Parathyroid adenoma (tissue), 2 donors: ENCODE data around the gene NOTUM.

Experiments used
- H2AFZ ChIP-seq: fragments of 300-600 bp; sonication (generic); one replicate; pipeline ENCODE4 v1.7.0; 2017; ENCODE audit warnings: antibody characterized with exemption, mild to moderate bottlenecking
- H3K27ac ChIP-seq: fragments of 300-600 bp; sonication (generic); one replicate; pipeline ENCODE4 v1.7.0; 2017
- H3K27me3 ChIP-seq: fragments of 300-600 bp; sonication (generic); one replicate; pipeline ENCODE4 v1.7.0; 2017; ENCODE audit warnings: low read length; ENCODE audit not compliant: control insufficient read depth, insufficient read depth
- H3K36me3 ChIP-seq: fragments of 300-600 bp; sonication (generic); one replicate; pipeline ENCODE4 v1.7.0; 2017; ENCODE audit warnings: low read length; ENCODE audit not compliant: control insufficient read depth, insufficient read depth
- H3K4me1 ChIP-seq: fragments of 300-600 bp; sonication (generic); one replicate; pipeline ENCODE4 v1.7.0; 2017; ENCODE audit warnings: control low read depth
- H3K4me2 ChIP-seq: fragments of 300-600 bp; sonication (generic); one replicate; pipeline ENCODE4 v1.7.0; 2017; ENCODE audit warnings: low read length
- H3K4me3 ChIP-seq: fragments of 300-600 bp; sonication (generic); one replicate; pipeline ENCODE4 v1.7.0; 2017; ENCODE audit warnings: low read depth, low read length
- H3K79me2 ChIP-seq: fragments of 300-600 bp; sonication (generic); one replicate; pipeline ENCODE4 v1.7.0; 2017; ENCODE audit warnings: control low read depth
- H3K9ac ChIP-seq: fragments of 300-600 bp; sonication (generic); one replicate; pipeline ENCODE4 v1.7.0; 2017; ENCODE audit warnings: mild to moderate bottlenecking
- H3K9me3 ChIP-seq: fragments of 300-600 bp; sonication (generic); one replicate; pipeline ENCODE4 v1.7.0; 2017; ENCODE audit warnings: low read length; ENCODE audit not compliant: control insufficient read depth
- TF ChIP-seq, protein P1 (sequence below): fragments of 300-600 bp; sonication (generic); IDR thresholded peaks from one replicate; pipeline ENCODE4 v1.7.0; 2017; ENCODE audit warnings: antibody characterized with exemption, mild to moderate bottlenecking
- donor health status: primary hyperparathyroidism.

The NOTUM gene

DNA sequence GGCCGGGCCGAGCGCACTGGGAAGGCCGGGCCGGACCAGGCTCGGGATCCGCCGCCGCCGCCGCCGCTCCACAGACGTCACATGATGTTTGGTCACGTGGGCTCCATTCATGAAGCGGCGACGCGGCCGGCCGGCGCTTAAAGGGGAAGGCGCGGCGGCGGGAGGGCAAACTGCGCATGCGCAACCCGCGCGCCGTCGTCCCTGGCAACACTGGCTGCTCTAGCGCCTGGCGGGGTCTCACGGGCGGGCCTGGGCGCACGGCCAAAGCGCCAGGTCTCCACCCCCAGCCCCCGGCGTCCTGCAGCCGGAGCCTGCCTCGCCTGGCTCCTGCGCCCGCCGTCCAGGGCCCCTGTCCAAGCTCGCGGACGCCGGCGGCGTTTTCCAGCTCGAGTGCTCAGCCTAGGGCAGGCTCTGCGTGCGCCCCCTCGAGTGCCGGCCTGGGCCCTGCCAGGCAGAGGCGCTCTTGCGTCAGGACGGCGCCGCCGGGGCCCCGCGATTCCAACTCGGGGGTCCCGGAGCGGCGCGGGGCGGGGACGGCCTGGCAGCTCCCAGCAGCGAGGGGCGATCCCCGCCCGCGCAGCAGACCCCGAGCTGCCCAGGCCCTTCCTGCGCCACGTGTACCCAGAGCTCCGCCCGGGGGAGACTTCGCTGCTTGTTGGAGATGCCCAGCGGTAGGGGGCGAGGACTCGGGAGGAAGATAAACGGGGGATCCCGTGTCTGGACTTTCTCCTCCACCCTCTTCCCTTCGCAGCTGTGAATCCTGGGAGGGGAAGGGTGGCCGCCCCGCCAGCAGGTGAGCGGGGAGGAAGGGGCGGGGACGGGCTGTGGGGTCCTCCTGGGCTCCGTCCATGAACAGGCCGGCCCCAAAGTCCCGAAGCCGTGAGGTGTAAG lies 33.1 kb downstream of the NOTUM start, which contains the start of gene MAFG:
MAFG (minus strand) TSS at position 83 of the 891 bp plus-strand sequence. CDS start 4,550 bp downstream, outside the sequence.
- Histone ChIP-seq H3K4me3 (peak within 1 kb of the TSS; percentile 85), H3K36me3 (no peaks in the 10 kb centered on the region), H3K27ac (peak within 1 kb of the TSS; percentile 86), H3K4me1 (peaks cover 19% of the 10 kb centered on the region), H3K9me3 (no peaks in the 10 kb centered on the region), H3K27me3 (no peaks in the 10 kb centered on the region), H2AFZ (peak within 1 kb of the TSS; percentile 71), H3K9ac (peak within 1 kb of the TSS; percentile 87), H3K79me2 (peaks cover 4% of the 10 kb centered on the region), H3K4me2 (peak within 1 kb of the TSS; percentile 99)
- TF ChIP-seq, protein P1, sequence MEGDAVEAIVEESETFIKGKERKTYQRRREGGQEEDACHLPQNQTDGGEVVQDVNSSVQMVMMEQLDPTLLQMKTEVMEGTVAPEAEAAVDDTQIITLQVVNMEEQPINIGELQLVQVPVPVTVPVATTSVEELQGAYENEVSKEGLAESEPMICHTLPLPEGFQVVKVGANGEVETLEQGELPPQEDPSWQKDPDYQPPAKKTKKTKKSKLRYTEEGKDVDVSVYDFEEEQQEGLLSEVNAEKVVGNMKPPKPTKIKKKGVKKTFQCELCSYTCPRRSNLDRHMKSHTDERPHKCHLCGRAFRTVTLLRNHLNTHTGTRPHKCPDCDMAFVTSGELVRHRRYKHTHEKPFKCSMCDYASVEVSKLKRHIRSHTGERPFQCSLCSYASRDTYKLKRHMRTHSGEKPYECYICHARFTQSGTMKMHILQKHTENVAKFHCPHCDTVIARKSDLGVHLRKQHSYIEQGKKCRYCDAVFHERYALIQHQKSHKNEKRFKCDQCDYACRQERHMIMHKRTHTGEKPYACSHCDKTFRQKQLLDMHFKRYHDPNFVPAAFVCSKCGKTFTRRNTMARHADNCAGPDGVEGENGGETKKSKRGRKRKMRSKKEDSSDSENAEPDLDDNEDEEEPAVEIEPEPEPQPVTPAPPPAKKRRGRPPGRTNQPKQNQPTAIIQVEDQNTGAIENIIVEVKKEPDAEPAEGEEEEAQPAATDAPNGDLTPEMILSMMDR = peak; percentile 51

DNA sequence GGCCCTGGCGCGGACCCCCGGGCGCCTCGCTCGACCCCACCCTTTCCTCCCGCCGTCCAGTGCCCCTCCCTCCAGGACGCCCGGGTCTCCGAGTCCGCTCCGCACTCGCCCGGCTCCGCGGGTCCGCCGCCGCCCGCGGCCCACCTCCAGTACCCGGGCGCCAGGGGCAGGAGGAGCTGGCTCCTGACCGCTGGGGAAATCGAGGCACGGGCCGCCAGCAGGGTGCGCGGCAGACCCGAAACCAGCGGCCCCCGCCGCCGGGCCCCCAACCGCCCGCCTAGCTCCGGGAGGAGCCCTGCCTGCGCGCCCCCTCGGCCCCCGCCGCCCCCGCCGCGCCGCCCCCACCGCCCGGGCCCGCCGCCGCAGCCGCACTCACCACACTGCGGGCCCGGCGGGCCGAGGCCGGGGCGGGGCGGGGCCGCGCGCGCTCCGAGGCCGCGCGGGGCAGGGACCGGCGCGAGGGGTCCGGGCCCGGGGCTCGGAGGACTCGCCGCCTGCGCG lies 33.8 kb downstream of the NOTUM start:
- Histone ChIP-seq H3K9me3 (no peaks in the 10 kb centered on the region), H3K4me2 (peak overlapping the region; percentile 98), H3K9ac (peak overlapping the region; percentile 87), H2AFZ (peak overlapping the region; percentile 16), H3K4me3 (peak overlapping the region; percentile 85), H3K27me3 (no peaks in the 10 kb centered on the region), H3K79me2 (peaks cover 10% of the 10 kb centered on the region), H3K27ac (peak overlapping the region; percentile 86), H3K4me1 (peaks cover 24% of the 10 kb centered on the region), H3K36me3 (no peaks in the 10 kb centered on the region)
- TF ChIP-seq, protein P1 = no peak

DNA sequence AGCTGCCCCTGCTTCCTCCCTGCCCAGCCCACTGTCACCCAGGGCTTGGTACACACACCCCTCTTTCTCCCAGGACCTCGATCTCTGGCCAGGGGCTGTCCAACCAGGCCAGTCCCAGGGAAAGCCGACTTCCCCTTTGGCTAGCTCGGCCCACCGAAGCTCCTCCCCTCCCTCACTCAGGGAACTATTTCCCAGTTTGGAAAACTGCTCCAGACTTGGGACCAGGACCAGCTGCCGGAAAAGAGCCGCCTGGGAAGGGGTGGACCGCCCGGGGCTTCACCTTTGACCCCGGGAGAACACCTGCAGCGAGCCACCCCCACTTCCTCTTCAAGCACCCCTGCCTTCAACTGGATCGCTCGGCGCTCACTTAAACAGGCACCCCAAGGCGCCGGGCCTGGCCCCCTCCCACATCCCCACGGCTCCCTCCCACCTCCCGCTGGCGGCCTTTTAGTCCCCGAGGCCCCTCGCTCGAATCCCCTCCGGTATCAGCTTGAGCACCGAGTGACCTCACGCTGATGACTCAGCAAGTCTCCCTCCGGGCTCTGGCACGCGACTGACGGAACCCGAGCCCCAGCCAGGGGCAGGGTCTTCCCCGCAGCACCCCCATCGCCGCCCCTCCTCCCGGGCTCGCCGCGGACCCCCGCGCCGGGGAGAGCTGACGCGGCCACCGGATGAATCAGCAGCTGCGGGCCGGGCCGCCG lies 34.4 kb downstream of the NOTUM start:
- H3K27ac ChIP-seq = peak overlapping the region; percentile 86
- H3K4me2 ChIP-seq = peak overlapping the region; percentile 98
- H3K27me3 ChIP-seq = no peaks in the 10 kb centered on the region
- H3K4me1 ChIP-seq = peaks cover 24% of the 10 kb centered on the region
- peak overlapping the region; percentile 87 for H3K9ac ChIP-seq
- no peaks in the 10 kb centered on the region for H3K36me3 ChIP-seq
- peak overlapping the region; percentile 85 for H3K4me3 ChIP-seq
- peak overlapping the region; percentile 16 for H2AFZ ChIP-seq
- peaks cover 15% of the 10 kb centered on the region for H3K79me2 ChIP-seq
- TF ChIP-seq, protein P1 = no peak
- no peaks in the 10 kb centered on the region for H3K9me3 ChIP-seq

DNA sequence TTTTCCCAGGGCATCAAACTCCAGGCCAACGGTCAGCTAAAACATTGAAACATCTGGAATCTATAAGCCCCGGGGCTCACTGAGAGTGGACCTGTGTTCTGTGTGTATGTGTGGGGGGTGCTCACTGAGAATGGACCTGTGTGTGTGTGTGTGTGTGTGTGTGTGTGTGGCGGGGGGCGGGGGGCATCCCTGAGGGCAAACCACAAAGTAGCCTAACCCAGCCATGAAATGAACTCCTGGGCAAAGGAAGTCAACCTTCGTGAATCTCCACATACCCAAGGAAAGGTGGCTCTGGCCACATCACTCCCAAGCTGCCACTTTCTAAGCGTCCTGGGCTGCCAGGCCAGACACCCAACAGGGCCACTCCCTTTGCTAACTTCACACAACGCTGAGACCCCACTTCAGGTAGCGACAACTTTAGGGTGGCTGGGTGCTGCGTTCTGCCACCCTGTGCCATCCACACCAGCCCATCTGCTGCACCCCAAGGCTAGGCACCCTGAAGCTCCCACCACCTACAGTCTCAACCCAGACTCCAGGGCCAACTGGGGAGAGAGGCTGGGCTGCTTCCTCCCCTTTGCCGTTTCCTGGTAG lies 35.0 kb downstream of the NOTUM start:
- H3K4me2 ChIP-seq = peak overlapping the region; percentile 98
- no peaks in the 10 kb centered on the region for H3K36me3 ChIP-seq
- no peak overlapping the region for H3K9ac ChIP-seq
- peaks cover 18% of the 10 kb centered on the region for H3K79me2 ChIP-seq
- TF ChIP-seq, protein P1 = no peak
- peak overlapping the region; percentile 86 for H3K27ac ChIP-seq
- no peaks in the 10 kb centered on the region for H3K27me3 ChIP-seq
- no peaks in the 10 kb centered on the region for H3K9me3 ChIP-seq
- peaks cover 24% of the 10 kb centered on the region for H3K4me1 ChIP-seq
- H3K4me3 ChIP-seq = peak overlapping the region; percentile 85
- H2AFZ ChIP-seq = no peak overlapping the region
